GM21515 (cell line): ENCODE measurements around the gene BOK.
"Not testable (repeated sequence)": the region's sequence is repeated elsewhere in the genome, so short reads cannot be mapped to it uniquely, and the experiment has no call there.

Experiments used
- ATAC-seq: cut with Tn5 transposase; IDR thresholded peaks from one replicate; pipeline ENCODE4 v1.9.1; 2021; ENCODE audit not compliant: unreplicated experiment

BOK gene

GRCh38 chr2:241558532-241559322 is at the start of gene BOK:
TSS of gene BOK (plus strand) at chr2:241558745. CDS start at chr2:241559484, 739 bp downstream.
- no peak for ATAC-seq

- no peak for ATAC-seq
These were observed 49.3 kb upstream of the BOK start for GRCh38 chr2:241509155-241509784.

- no peak for ATAC-seq
These were observed 47.3 kb upstream of the BOK start for GRCh38 chr2:241511091-241511741.

GRCh38 chr2:241514553-241514952 is 44.0 kb upstream of the BOK start:
- ATAC-seq = no peak

GRCh38 chr2:241514986-241515737 is 43.4 kb upstream of the BOK start:
- peak; percentile 62 for ATAC-seq

- no peak for ATAC-seq
These were observed 42.0 kb upstream of the BOK start for GRCh38 chr2:241516520-241516965.

- ATAC-seq = no peak
These were observed 41.2 kb upstream of the BOK start for GRCh38 chr2:241517297-241517696.

- no peak for ATAC-seq
These were observed 38.9 kb upstream of the BOK start for GRCh38 chr2:241519669-241520068.

- ATAC-seq = no peak
These were observed 36.1 kb upstream of the BOK start for GRCh38 chr2:241522477-241522876.

GRCh38 chr2:241525818-241526780 is 32.4 kb upstream of the BOK start:
- ATAC-seq = not testable (repeated sequence)

GRCh38 chr2:241530571-241530970 is 28.0 kb upstream of the BOK start:
- no peak for ATAC-seq

GRCh38 chr2:241531161-241531722 is 27.3 kb upstream of the BOK start:
- no peak for ATAC-seq

- no peak for ATAC-seq
These were observed 26.4 kb upstream of the BOK start for GRCh38 chr2:241532168-241532567.

GRCh38 chr2:241532733-241533601 is 25.6 kb upstream of the BOK start:
- no peak for ATAC-seq

- ATAC-seq = no peak
These were observed 24.3 kb upstream of the BOK start for GRCh38 chr2:241534293-241534692.

- ATAC-seq = no peak
These were observed 23.7 kb upstream of the BOK start for GRCh38 chr2:241534701-241535375.

- ATAC-seq = no peak
These were observed 22.5 kb upstream of the BOK start for GRCh38 chr2:241535871-241536655.
